NCI-H146 treated with DMSO at 0.1 percent for 48 hours (cell line): ENCODE results near the gene COX7A1.
"Not testable (repeated sequence)": the region's sequence is repeated elsewhere in the genome, so short reads cannot be mapped to it uniquely, and the experiment has no call there.

Experiments used
- DNase-seq: peaks from one replicate; lab custom pipeline; 2025; ENCODE audit not compliant: unreplicated experiment; lab: John Stamatoyannopoulos, UW

COX7A1 gene

GRCh38 chr19:36142046-36142445, 10.2 kb downstream of the COX7A1 start:
- DNase-seq = no peak

- DNase-seq = peak; percentile 76
Measured at GRCh38 chr19:36141039-36141927, 11.0 kb downstream of the COX7A1 start.

GRCh38 chr19:36140304-36141038, 11.8 kb downstream of the COX7A1 start:
- DNase-seq = peak; percentile 69

GRCh38 chr19:36139473-36140303, 12.6 kb downstream of the COX7A1 start, which contains the start of gene CAPNS1:
Gene CAPNS1, plus strand, starts transcription at chr19:36140066. Its CDS starts 946 bp downstream, at chr19:36141012.
- peak; percentile 97 for DNase-seq

- DNase-seq = no peak
Measured at GRCh38 chr19:36139120-36139472, 13.2 kb downstream of the COX7A1 start.

- no peak for DNase-seq
Measured at GRCh38 chr19:36136964-36137686, 15.1 kb downstream of the COX7A1 start.

- not testable (repeated sequence) for DNase-seq
Measured at GRCh38 chr19:36134867-36135266, 17.4 kb downstream of the COX7A1 start.

- not testable (repeated sequence) for DNase-seq
Measured at GRCh38 chr19:36131221-36131620, 21.0 kb downstream of the COX7A1 start.

- DNase-seq = peak; percentile 80
Measured at GRCh38 chr19:36128392-36128736, 23.9 kb downstream of the COX7A1 start.

GRCh38 chr19:36125557-36125956, 26.7 kb downstream of the COX7A1 start:
- no peak for DNase-seq

- DNase-seq = no peak
Measured at GRCh38 chr19:36121486-36122124, 30.6 kb downstream of the COX7A1 start.

- DNase-seq = no peak
Measured at GRCh38 chr19:36120984-36121358, 31.3 kb downstream of the COX7A1 start.

GRCh38 chr19:36120092-36120983, 31.9 kb downstream of the COX7A1 start:
- peak; percentile 96 for DNase-seq

GRCh38 chr19:36116344-36116637, 36.0 kb downstream of the COX7A1 start:
- no peak for DNase-seq

- peak; percentile 75 for DNase-seq
Measured at GRCh38 chr19:36115453-36116343, 36.5 kb downstream of the COX7A1 start, which contains the start of gene TBCB. Gene TBCB, plus strand, starts transcription at chr19:36115468. Its CDS starts 93 bp downstream, at chr19:36115561.

- DNase-seq = peak; percentile 99
Measured at GRCh38 chr19:36114721-36115452, 37.4 kb downstream of the COX7A1 start, which contains the start of gene POLR2I. Gene POLR2I, minus strand, starts transcription at chr19:36114875. Its CDS starts 19 bp downstream, at chr19:36114856.
